CD14-positive monocyte (primary cell): ENCODE measurements around the gene EGFL8. TPM values are rescaled to one million over a fixed set of nuclear protein-coding genes. Genes with fewer than 3 reads are reported as not detected.
"Not testable (repeated sequence)": the region's sequence is repeated elsewhere in the genome, so short reads cannot be mapped to it uniquely, and the experiment has no call there.

Source experiments
- DNase-seq, 3 donors: peaks; one replicate each; pipeline ENCODE4 v3.0.0-alpha.2; 2011 to 2022
- H2AFZ ChIP-seq: 2 replicates; pipeline ENCODE4 v1.6.0; 2012; ENCODE audit warnings: mild to moderate bottlenecking, low read depth, low read length, inconsistent platforms; ENCODE audit not compliant: insufficient read depth, poor library complexity, severe bottlenecking
- H3K27ac ChIP-seq, 2 donors: 1 replicate in 1 of 2; 2 replicates in 1 of 2; pipeline ENCODE4 v1.5.1; 2012 to 2013; ENCODE audit warnings: low read length in 2 of 2, control low read depth in 1 of 2, inconsistent platforms in 1 of 2, low read depth in 1 of 2, mild to moderate bottlenecking in 1 of 2
- H3K27me3 ChIP-seq, 2 donors: one replicate each; pipeline versions ENCODE4 v1.6.0 to v1.6.1; 2011 to 2013; ENCODE audit warnings: low read length in 2 of 2; ENCODE audit not compliant: control insufficient read depth in 2 of 2, insufficient read depth in 2 of 2
- H3K36me3 ChIP-seq, 2 donors: replicated peaks in 1 of 2; 1 replicate in 1 of 2; 2 replicates in 1 of 2; pipeline versions ENCODE4 v1.5.1 to v1.6.1; 2012 to 2013; ENCODE audit warnings: low read length in 2 of 2, control low read depth in 1 of 2, inconsistent platforms in 1 of 2, mild to moderate bottlenecking in 1 of 2; ENCODE audit not compliant: insufficient read depth in 2 of 2, control insufficient read depth in 1 of 2
- H3K4me1 ChIP-seq, 2 donors: 1 replicate in 1 of 2; 2 replicates in 1 of 2; pipeline versions ENCODE4 v1.5.1 to v1.6.1; 2012 to 2013; ENCODE audit warnings: low read length in 2 of 2, control low read depth in 1 of 2, inconsistent platforms in 1 of 2, mild to moderate bottlenecking in 1 of 2, moderate library complexity in 1 of 2; ENCODE audit not compliant: insufficient read depth in 2 of 2, control insufficient read depth in 1 of 2
- H3K4me2 ChIP-seq: replicated peaks from 2 replicates; pipeline ENCODE3; 2012; ENCODE audit warnings: low read length, moderate library complexity, mild to moderate bottlenecking; ENCODE audit not compliant: poor library complexity, severe bottlenecking; ENCODE audit errors: extremely low read depth
- H3K4me3 ChIP-seq, 3 experiments: fragments of 200-600 bp in 1 of 3; sonication (generic) in 1 of 3; replicated peaks in 1 of 3; 1 replicate in 2 of 3; 2 replicates in 1 of 3; pipeline ENCODE4 v1.5.1; 2011 to 2013; ENCODE audit warnings: low read length in 3 of 3, mild to moderate bottlenecking in 3 of 3, control low read depth in 2 of 3, low read depth in 2 of 3, inconsistent platforms in 1 of 3, moderate library complexity in 1 of 3
- H3K79me2 ChIP-seq: 2 replicates; pipeline ENCODE4 v1.6.0; 2012; ENCODE audit warnings: mild to moderate bottlenecking, control low read depth, inconsistent platforms, low read length, moderate library complexity; ENCODE audit not compliant: insufficient read depth
- H3K9ac ChIP-seq: 2 replicates; pipeline ENCODE4 v1.6.0; 2017; ENCODE audit warnings: low read length, mild to moderate bottlenecking; ENCODE audit not compliant: insufficient read depth, poor library complexity, severe bottlenecking
- H3K9me3 ChIP-seq, 2 donors: replicated peaks in 1 of 2; 1 replicate in 1 of 2; 2 replicates in 1 of 2; pipeline versions ENCODE4 v1.5.1 to v1.6.1; 2012 to 2013; ENCODE audit warnings: low read length in 2 of 2, control low read depth in 1 of 2; ENCODE audit not compliant: control insufficient read depth in 1 of 2, insufficient read depth in 1 of 2
- H4K20me1 ChIP-seq: 2 replicates; pipeline ENCODE4 v1.6.0; 2012; ENCODE audit warnings: mild to moderate bottlenecking, low read length, control low read depth, moderate library complexity; ENCODE audit not compliant: insufficient read depth
- H3K27ac Mint-ChIP-seq, 7 donors: one replicate each; pipeline ENCODE4 v1.8.0; 2020; ENCODE audit warnings: mild to moderate bottlenecking in 7 of 7, mixed read lengths in 7 of 7, moderate library complexity in 6 of 7, inconsistent platforms in 2 of 7
- H3K27me3 Mint-ChIP-seq, 3 donors: one replicate each; pipeline ENCODE4 v1.8.0; 2021 to 2022; ENCODE audit warnings: low read depth in 3 of 3, mild to moderate bottlenecking in 3 of 3, mixed read lengths in 3 of 3, moderate library complexity in 3 of 3, inconsistent platforms in 1 of 3
- H3K36me3 Mint-ChIP-seq, 2 donors: one replicate each; pipeline ENCODE4 v1.8.0; 2020; ENCODE audit warnings: mixed read lengths in 2 of 2, inconsistent platforms in 1 of 2, mild to moderate bottlenecking in 1 of 2
- H3K4me1 Mint-ChIP-seq: one replicate; pipeline ENCODE4 v1.8.0; 2020; ENCODE audit warnings: mild to moderate bottlenecking, mixed read lengths
- H3K4me3 Mint-ChIP-seq, 2 donors: one replicate each; pipeline ENCODE4 v1.8.0; 2020; ENCODE audit warnings: mild to moderate bottlenecking in 2 of 2, mixed read lengths in 2 of 2, moderate library complexity in 1 of 2
- H3K9me3 Mint-ChIP-seq, 7 donors: one replicate each; pipeline ENCODE4 v1.8.0; 2020 to 2022; ENCODE audit warnings: mixed read lengths in 7 of 7, mild to moderate bottlenecking in 6 of 7, moderate library complexity in 6 of 7, inconsistent platforms in 2 of 7
- WGBS: methylation state at CpG from one replicate; pipeline ENCODE4 v1.1.5; 2013; ENCODE audit warnings: missing lambda C conversion rate; ENCODE audit not compliant: insufficient coverage; 5-methylcytosine and 5-hydroxymethylcytosine counted together
- intact Hi-C, 2 donors: fragments of 100-400 bp; cut with micrococcal nuclease; formaldehyde crosslinking; loops; one replicate each; pipeline versions ENCODE4 v1.15.0 to v1.15.1; 2023
- polyA plus RNA-seq, 3 donors: library from polyadenylated mRNA; depleted of rRNA in 1 of 3; unstranded in 2 of 3; stranded (reverse) in 1 of 3; fragments of 300-500 nt in 2 of 3; fragments of >200 nt in 1 of 3; fragmentation: Illumina TruSeq in 2 of 3; gene quantifications; 1 replicate in 2 of 3; 2 replicates in 1 of 3; pipeline ENCODE4 v1.2.3, GENCODE V29; 2012 to 2021
- TF ChIP-seq, protein P1 (sequence below): fragments of 200-600 bp; IDR thresholded peaks from one replicate; pipeline ENCODE4 v1.8.0; 2022; ENCODE audit warnings: antibody characterized with exemption, mild to moderate bottlenecking

EGFL8 gene
- polyA plus RNA-seq, 3 donors: 0.22 to 1.8 TPM; not detected in 1

- no peaks in the 10 kb centered on the region for H3K9me3 Mint-ChIP-seq
- H3K4me3 Mint-ChIP-seq: no peak overlapping the region
- Histone ChIP-seq H3K27ac (no peak overlapping the region), H3K27me3 (peaks cover 0 to 3% of the 10 kb centered on the region in 2 donors), H3K36me3 (no peaks in the 10 kb centered on the region), H3K9ac (no peak overlapping the region), H3K79me2 (no peaks in the 10 kb centered on the region), H3K4me3 (no peak overlapping the region), H3K4me2 (no peak overlapping the region), H3K4me1 (no peaks in the 10 kb centered on the region), H3K9me3 (no peaks in the 10 kb centered on the region), H2AFZ (no peak overlapping the region), H4K20me1 (no peaks in the 10 kb centered on the region)
- H3K27ac Mint-ChIP-seq: no peak overlapping the region
- peaks cover 8 to 14% (median 9%) of the 10 kb centered on the region in 3 donors for H3K27me3 Mint-ChIP-seq
- no peaks in the 10 kb centered on the region for H3K36me3 Mint-ChIP-seq
- TF ChIP-seq, protein P1, sequence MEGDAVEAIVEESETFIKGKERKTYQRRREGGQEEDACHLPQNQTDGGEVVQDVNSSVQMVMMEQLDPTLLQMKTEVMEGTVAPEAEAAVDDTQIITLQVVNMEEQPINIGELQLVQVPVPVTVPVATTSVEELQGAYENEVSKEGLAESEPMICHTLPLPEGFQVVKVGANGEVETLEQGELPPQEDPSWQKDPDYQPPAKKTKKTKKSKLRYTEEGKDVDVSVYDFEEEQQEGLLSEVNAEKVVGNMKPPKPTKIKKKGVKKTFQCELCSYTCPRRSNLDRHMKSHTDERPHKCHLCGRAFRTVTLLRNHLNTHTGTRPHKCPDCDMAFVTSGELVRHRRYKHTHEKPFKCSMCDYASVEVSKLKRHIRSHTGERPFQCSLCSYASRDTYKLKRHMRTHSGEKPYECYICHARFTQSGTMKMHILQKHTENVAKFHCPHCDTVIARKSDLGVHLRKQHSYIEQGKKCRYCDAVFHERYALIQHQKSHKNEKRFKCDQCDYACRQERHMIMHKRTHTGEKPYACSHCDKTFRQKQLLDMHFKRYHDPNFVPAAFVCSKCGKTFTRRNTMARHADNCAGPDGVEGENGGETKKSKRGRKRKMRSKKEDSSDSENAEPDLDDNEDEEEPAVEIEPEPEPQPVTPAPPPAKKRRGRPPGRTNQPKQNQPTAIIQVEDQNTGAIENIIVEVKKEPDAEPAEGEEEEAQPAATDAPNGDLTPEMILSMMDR: no peak
- WGBS: 80% methylated on average over 3 of the region's 5 CpGs
- no peak for DNase-seq
- intact Hi-C loops: no loop called here
- peaks cover 5% of the 10 kb centered on the region for H3K4me1 Mint-ChIP-seq
Observed at GRCh38 chr6:32139590-32139989, 24.8 kb upstream of the EGFL8 start.

GRCh38 chr6:32140420-32141046 lies 23.9 kb upstream of the EGFL8 start:
- no peak overlapping the region for H2AFZ ChIP-seq
- H3K4me2 ChIP-seq: no peak overlapping the region
- H3K27ac ChIP-seq: no peak overlapping the region
- no peaks in the 10 kb centered on the region for H4K20me1 ChIP-seq
- H3K9me3 Mint-ChIP-seq: no peaks in the 10 kb centered on the region
- H3K27me3 ChIP-seq: peaks cover 0 to 3% of the 10 kb centered on the region in 2 donors
- H3K4me3 Mint-ChIP-seq: no peak overlapping the region
- H3K27ac Mint-ChIP-seq: no peak overlapping the region
- no peak overlapping the region for H3K9ac ChIP-seq
- no peaks in the 10 kb centered on the region for H3K4me1 ChIP-seq
- peaks cover 4 to 7% (median 4%) of the 10 kb centered on the region in 3 donors for H3K27me3 Mint-ChIP-seq
- peaks cover 5% of the 10 kb centered on the region for H3K4me1 Mint-ChIP-seq
- H3K36me3 ChIP-seq: no peaks in the 10 kb centered on the region
- no peak for DNase-seq
- H3K79me2 ChIP-seq: no peaks in the 10 kb centered on the region
- intact Hi-C loops: no loop called here
- H3K36me3 Mint-ChIP-seq: no peaks in the 10 kb centered on the region
- no peak overlapping the region for H3K4me3 ChIP-seq
- TF ChIP-seq, protein P1: no peak
- WGBS: 100% methylated on average over 2 of the region's 5 CpGs
- H3K9me3 ChIP-seq: no peaks in the 10 kb centered on the region

DNA sequence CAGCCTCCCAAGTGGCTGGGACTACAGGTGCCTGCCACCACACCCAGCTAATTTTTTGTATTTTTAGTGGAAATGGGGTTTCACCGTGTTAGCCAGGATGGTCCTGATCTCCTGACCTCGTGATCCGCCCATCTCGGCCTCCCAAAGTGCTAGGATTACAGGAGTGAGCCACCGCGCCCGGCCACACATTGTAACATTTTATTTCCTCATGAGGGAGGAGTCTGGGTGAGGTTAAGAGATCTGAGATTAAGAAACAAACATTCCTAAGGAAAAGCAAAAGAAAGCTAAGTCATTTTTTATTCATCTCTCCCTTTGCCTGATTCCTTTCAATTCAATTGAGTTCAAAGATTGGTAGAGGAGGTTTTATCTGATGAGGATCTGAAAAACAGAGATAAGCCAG lies 20.2 kb upstream of the EGFL8 start:
- DNase-seq, H3K4me3 Mint-ChIP-seq, H3K4me2 ChIP-seq, H3K4me3 ChIP-seq, H3K27ac Mint-ChIP-seq, H3K36me3 ChIP-seq, H3K79me2 ChIP-seq, intact Hi-C loops, H3K36me3 Mint-ChIP-seq, H2AFZ ChIP-seq, H3K27ac ChIP-seq, H3K9me3 ChIP-seq, H3K9ac ChIP-seq, H4K20me1 ChIP-seq: not testable (repeated sequence)
- Mint-ChIP-seq H3K4me1 (peaks cover 21% of the 10 kb centered on the region), H3K27me3 (peaks cover 25 to 30% (median 28%) of the 10 kb centered on the region in 3 donors), H3K9me3 (peaks cover 0 to 11% (median 4%) of the 10 kb centered on the region in 7 donors)
- H3K4me1 ChIP-seq: peaks cover 13 to 15% of the 10 kb centered on the region in 2 donors
- no CpG with 5 or more reads among the region's 7 CpGs for WGBS
- H3K27me3 ChIP-seq: peaks cover 8 to 27% of the 10 kb centered on the region in 2 donors
